CD4-positive, alpha-beta T cell treated with Interferon gamma for 1 hour (primary cell): ENCODE measurements around the gene DPY19L3.
"Not testable (repeated sequence)": the region's sequence is repeated elsewhere in the genome, so short reads cannot be mapped to it uniquely, and the experiment has no call there.

ENCODE experiments used
- DNase-seq: peaks from one replicate; pipeline ENCODE4 v3.0.0-alpha.2; 2020

The DPY19L3 gene

GRCh38 chr19:32450217-32450616 lies 44.6 kb downstream of the DPY19L3 start:
- no peak for DNase-seq

GRCh38 chr19:32453736-32454135 lies 48.2 kb downstream of the DPY19L3 start:
- no peak for DNase-seq

- DNase-seq = no peak
Measured at GRCh38 chr19:32456406-32456805, 50.8 kb downstream of the DPY19L3 start.

GRCh38 chr19:32457571-32458158 lies 52.1 kb downstream of the DPY19L3 start:
- no peak for DNase-seq

- no peak for DNase-seq
Measured at GRCh38 chr19:32458500-32459123, 53.0 kb downstream of the DPY19L3 start.

- DNase-seq = no peak
Measured at GRCh38 chr19:32459204-32459865, 53.8 kb downstream of the DPY19L3 start.

GRCh38 chr19:32460476-32460875 lies 54.9 kb downstream of the DPY19L3 start:
- DNase-seq = no peak

- no peak for DNase-seq
Measured at GRCh38 chr19:32464279-32464678, 58.7 kb downstream of the DPY19L3 start.

GRCh38 chr19:32465176-32465575 lies 59.6 kb downstream of the DPY19L3 start:
- no peak for DNase-seq

- DNase-seq = no peak
Measured at GRCh38 chr19:32469795-32470194, 64.2 kb downstream of the DPY19L3 start.

- DNase-seq = no peak
Measured at GRCh38 chr19:32471095-32471494, 65.5 kb downstream of the DPY19L3 start.

- no peak for DNase-seq
Measured at GRCh38 chr19:32471811-32472210, 66.2 kb downstream of the DPY19L3 start.

- DNase-seq = no peak
Measured at GRCh38 chr19:32475141-32476031, 69.8 kb downstream of the DPY19L3 start.

GRCh38 chr19:32476032-32476350 lies 70.4 kb downstream of the DPY19L3 start:
- DNase-seq = no peak

GRCh38 chr19:32480321-32480720 lies 74.8 kb downstream of the DPY19L3 start:
- no peak for DNase-seq

GRCh38 chr19:32483574-32483973 lies 78.0 kb downstream of the DPY19L3 start:
- no peak for DNase-seq

- no peak for DNase-seq
Measured at GRCh38 chr19:32489971-32490370, 84.4 kb downstream of the DPY19L3 start.

GRCh38 chr19:32497391-32497790 lies 91.8 kb downstream of the DPY19L3 start:
- no peak for DNase-seq

- DNase-seq = peak; percentile 15
Measured at GRCh38 chr19:32498648-32499200, 93.2 kb downstream of the DPY19L3 start.

GRCh38 chr19:32512498-32512897 lies 106.9 kb downstream of the DPY19L3 start:
- not testable (repeated sequence) for DNase-seq

GRCh38 chr19:32519023-32519422 lies 113.5 kb downstream of the DPY19L3 start:
- DNase-seq = no peak

GRCh38 chr19:32522967-32523366 lies 117.4 kb downstream of the DPY19L3 start:
- no peak for DNase-seq

- DNase-seq = no peak
Measured at GRCh38 chr19:32526895-32527294, 121.3 kb downstream of the DPY19L3 start.
